Dendritic cell treated with granulocyte-macrophage colony-stimulating factor and Interleukin-4, amounts not matched to agents 40 ng/mL and 50 ng/mL, for 4 days (primary cell): ENCODE results near the gene PDZD11.
"Not testable (repeated sequence)": the region's sequence is repeated elsewhere in the genome, so short reads cannot be mapped to it uniquely, and the experiment has no call there.

Source experiments
- H3K27ac Mint-ChIP-seq: one replicate; pipeline ENCODE4 v1.8.0; 2022; ENCODE audit warnings: mild to moderate bottlenecking, mixed read lengths
- H3K27me3 Mint-ChIP-seq: one replicate; pipeline ENCODE4 v1.8.0; 2022; ENCODE audit warnings: mild to moderate bottlenecking, mixed read lengths
- H3K36me3 Mint-ChIP-seq: one replicate; pipeline ENCODE4 v1.8.0; 2022; ENCODE audit warnings: low read depth, mixed read lengths
- H3K4me1 Mint-ChIP-seq: one replicate; pipeline ENCODE4 v1.8.0; 2022; ENCODE audit warnings: low read depth, mixed read lengths
- H3K4me3 Mint-ChIP-seq: one replicate; pipeline ENCODE4 v1.8.0; 2022; ENCODE audit warnings: mild to moderate bottlenecking, moderate library complexity, mixed read lengths
- H3K9me3 Mint-ChIP-seq: one replicate; pipeline ENCODE4 v1.8.0; 2022; ENCODE audit warnings: mixed read lengths
- intact Hi-C: fragments of 100-400 bp; cut with micrococcal nuclease; formaldehyde crosslinking; loops from one replicate; pipeline ENCODE4 v1.15.0; 2022

PDZD11 gene

DNA sequence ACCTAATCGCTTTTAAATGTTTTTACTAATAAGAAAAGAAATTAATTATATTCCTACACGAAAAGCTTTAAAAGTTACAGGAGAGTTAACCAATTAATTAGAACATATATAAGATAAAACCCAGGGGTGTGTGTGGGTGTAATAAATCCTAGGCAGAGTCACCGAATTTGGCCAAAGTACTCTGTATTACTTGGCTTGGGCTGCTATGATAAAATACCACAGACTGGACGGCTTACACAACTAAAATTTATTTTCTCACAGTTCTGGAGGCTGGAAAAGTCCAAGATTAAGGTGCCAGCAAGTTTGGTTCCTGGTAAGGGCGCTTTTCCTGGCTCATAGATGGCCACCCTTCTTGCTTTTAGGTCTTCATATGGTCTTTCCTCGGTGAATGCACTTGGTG, 44.8 kb downstream of the PDZD11 start:
- no peak overlapping the region for H3K27ac Mint-ChIP-seq
- no peaks in the 10 kb centered on the region for H3K4me1 Mint-ChIP-seq
- no peaks in the 10 kb centered on the region for H3K27me3 Mint-ChIP-seq
- intact Hi-C loops, result no loop called here
- H3K9me3 Mint-ChIP-seq, result no peaks in the 10 kb centered on the region
- no peak overlapping the region for H3K4me3 Mint-ChIP-seq
- H3K36me3 Mint-ChIP-seq, result no peaks in the 10 kb centered on the region

DNA sequence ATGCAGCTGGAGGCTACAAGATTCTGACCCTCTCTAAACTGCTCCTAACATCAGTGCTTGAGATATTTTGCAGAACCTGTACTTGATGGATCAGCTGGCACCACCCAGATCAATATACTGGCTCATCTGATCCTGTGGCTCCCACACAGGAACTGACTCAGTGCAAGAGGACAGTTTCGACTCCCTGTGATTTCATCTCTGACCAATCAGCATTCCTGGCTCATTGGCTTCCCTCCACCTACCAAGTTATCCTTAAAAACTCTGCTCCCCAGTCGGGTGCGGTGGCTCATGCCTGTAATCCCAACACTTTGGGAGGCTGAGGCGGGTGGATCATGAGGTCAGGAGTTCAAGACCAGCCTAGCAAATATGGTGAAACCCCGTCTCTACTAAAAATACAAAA, 46.1 kb downstream of the PDZD11 start:
- H3K4me1 Mint-ChIP-seq, result not testable (repeated sequence)

DNA sequence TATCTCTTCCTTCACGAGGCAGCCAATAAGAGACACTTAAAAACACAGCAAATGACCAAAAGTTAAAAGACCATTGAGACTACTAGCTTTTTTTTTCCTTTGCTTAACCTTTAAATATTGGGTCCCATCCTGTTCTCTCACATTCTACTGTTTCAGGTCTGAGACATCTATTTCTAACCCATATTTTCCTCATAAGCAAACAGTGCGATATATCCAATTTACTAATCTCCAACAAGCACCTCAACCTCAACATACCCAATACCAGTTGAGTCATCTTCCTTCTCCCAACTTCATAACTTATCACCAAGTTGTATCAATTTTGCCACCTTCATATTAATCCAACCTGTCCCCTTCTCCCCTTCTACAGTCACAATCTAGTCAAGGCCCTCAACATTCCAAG, 48.2 kb downstream of the PDZD11 start:
- Mint-ChIP-seq H3K27ac (no peak overlapping the region), H3K9me3 (no peaks in the 10 kb centered on the region), H3K36me3 (no peaks in the 10 kb centered on the region), H3K27me3 (no peaks in the 10 kb centered on the region), H3K4me1 (no peaks in the 10 kb centered on the region), H3K4me3 (no peak overlapping the region)
- intact Hi-C loops, result no loop called here

More for the DNA sequence above, 46.1 kb downstream of the PDZD11 start:
- H3K27me3 Mint-ChIP-seq, H3K4me3 Mint-ChIP-seq, H3K27ac Mint-ChIP-seq, H3K9me3 Mint-ChIP-seq, intact Hi-C loops, H3K36me3 Mint-ChIP-seq: not testable (repeated sequence)

DNA sequence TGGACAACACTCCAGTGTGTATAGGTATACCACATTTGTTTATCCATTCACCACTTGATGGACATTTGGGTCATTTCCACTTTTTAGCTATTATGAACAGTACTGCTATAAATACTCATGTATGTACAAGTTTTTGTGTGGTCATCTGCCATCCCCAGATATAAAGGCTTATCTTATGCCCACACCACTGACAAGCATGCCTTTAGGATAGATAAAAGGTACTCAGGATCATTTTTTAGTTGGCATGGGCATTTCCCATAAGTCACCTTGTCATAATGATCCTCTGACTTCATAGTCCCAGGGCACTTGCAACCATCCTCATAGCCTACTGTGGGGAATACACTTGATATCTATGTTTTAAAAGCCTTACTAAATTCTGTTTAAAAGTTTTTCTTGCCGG, 49.0 kb downstream of the PDZD11 start:
- no peak overlapping the region for H3K4me3 Mint-ChIP-seq
- H3K27ac Mint-ChIP-seq, result no peak overlapping the region
- H3K36me3 Mint-ChIP-seq, result no peaks in the 10 kb centered on the region
- intact Hi-C loops, result no loop called here
- no peaks in the 10 kb centered on the region for H3K9me3 Mint-ChIP-seq
- no peaks in the 10 kb centered on the region for H3K27me3 Mint-ChIP-seq
- no peaks in the 10 kb centered on the region for H3K4me1 Mint-ChIP-seq
